Measurements from ENCODE around the gene SLC45A3.

GRCh38 chr1:205725514-205725913, 45.2 kb upstream of the SLC45A3 start:
- TF ChIP-seq ZNF280D (tag by site-specific recombination; IDR thresholded peaks at IDR 0.05), result no peak
- TF ChIP-seq, protein P1, sequence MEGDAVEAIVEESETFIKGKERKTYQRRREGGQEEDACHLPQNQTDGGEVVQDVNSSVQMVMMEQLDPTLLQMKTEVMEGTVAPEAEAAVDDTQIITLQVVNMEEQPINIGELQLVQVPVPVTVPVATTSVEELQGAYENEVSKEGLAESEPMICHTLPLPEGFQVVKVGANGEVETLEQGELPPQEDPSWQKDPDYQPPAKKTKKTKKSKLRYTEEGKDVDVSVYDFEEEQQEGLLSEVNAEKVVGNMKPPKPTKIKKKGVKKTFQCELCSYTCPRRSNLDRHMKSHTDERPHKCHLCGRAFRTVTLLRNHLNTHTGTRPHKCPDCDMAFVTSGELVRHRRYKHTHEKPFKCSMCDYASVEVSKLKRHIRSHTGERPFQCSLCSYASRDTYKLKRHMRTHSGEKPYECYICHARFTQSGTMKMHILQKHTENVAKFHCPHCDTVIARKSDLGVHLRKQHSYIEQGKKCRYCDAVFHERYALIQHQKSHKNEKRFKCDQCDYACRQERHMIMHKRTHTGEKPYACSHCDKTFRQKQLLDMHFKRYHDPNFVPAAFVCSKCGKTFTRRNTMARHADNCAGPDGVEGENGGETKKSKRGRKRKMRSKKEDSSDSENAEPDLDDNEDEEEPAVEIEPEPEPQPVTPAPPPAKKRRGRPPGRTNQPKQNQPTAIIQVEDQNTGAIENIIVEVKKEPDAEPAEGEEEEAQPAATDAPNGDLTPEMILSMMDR (tag by site-specific recombination; IDR thresholded peaks at IDR 0.05), result no peak
- no peak for TF ChIP-seq ZNF747 (tag by site-specific recombination; IDR thresholded peaks at IDR 0.05)
